ENCODE measurements around the gene ECHDC3.

ECHDC3 gene

DNA sequence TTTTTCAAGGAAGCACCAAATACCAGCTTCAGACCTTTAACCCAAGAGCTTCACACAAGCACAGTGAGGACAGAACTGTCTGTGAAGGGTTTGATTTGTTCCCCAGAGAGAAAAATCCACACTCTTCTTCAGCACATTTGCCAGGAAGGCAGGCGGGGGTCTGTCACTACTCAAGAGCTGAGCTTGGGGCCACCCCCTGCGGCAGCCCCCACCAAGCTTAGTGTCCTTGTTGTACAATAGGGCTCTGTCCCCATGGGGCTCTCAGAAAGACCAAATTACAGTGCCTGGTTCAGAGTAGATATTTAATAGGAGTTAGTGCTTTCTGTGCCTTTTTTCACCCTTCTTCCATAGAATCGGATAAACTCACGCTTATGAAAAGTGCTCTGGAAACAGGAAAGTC is 12.4 kb downstream of the ECHDC3 start:
- CTCF ChIA-PET, result no interaction called here
- TF ChIP-seq LEF1 (IDR thresholded peaks at IDR 0.05; ENCODE audit: borderline replicate concordance) (no peak), CTBP1 (IDR thresholded peaks at IDR 0.05; ENCODE audit: borderline replicate concordance) (no peak), FOXK2 (IDR thresholded peaks at IDR 0.05) (no peak), ZNF384 (IDR thresholded peaks at IDR 0.05) (no peak), FOXM1 (IDR thresholded peaks at IDR 0.05; ENCODE audit: borderline replicate concordance) (no peak), ELF4 (IDR thresholded peaks at IDR 0.05) (no peak), ARNT (IDR thresholded peaks at IDR 0.05) (no peak), NFRKB (IDR thresholded peaks at IDR 0.05) (no peak), FOXA1 (IDR thresholded peaks at IDR 0.05) (no peak), L3MBTL2 (conservative IDR thresholded peaks at IDR 0.05) (no peak), PKNOX1 (IDR thresholded peaks at IDR 0.05) (no peak), HDGF (IDR thresholded peaks at IDR 0.05; ENCODE audit: borderline replicate concordance) (no peak), TARDBP (IDR thresholded peaks at IDR 0.05) (no peak)
- no peak for DNase-seq (ENCODE audit: extremely low spot score)
- POLR2A ChIA-PET, result no interaction called here

GRCh38 chr10:11755512-11756263 is 13.5 kb downstream of the ECHDC3 start:
- TF ChIP-seq L3MBTL2 (conservative IDR thresholded peaks at IDR 0.05) (no peak), NFRKB (IDR thresholded peaks at IDR 0.05) (no peak), CTBP1 (IDR thresholded peaks at IDR 0.05; ENCODE audit: borderline replicate concordance) (no peak), FOXK2 (IDR thresholded peaks at IDR 0.05) (no peak), ARNT (IDR thresholded peaks at IDR 0.05) (no peak), PKNOX1 (IDR thresholded peaks at IDR 0.05) (no peak), BHLHE40 (IDR thresholded peaks at IDR 0.05; ENCODE audit: borderline replicate concordance) (no peak), SP1 (IDR thresholded peaks at IDR 0.05) (no peak), HDGF (IDR thresholded peaks at IDR 0.05; ENCODE audit: borderline replicate concordance) (no peak), ZNF384 (IDR thresholded peaks at IDR 0.05) (no peak), LEF1 (IDR thresholded peaks at IDR 0.05; ENCODE audit: borderline replicate concordance) (no peak), FOXM1 (IDR thresholded peaks at IDR 0.05; ENCODE audit: borderline replicate concordance) (no peak), SUZ12 (IDR thresholded peaks at IDR 0.05) (no peak), FOXA1 (IDR thresholded peaks at IDR 0.05) (no peak), TARDBP (IDR thresholded peaks at IDR 0.05) (no peak), ELF4 (IDR thresholded peaks at IDR 0.05) (no peak)
- ChIA-PET POLR2A (no interaction called here), CTCF (no interaction called here)
- no peak for DNase-seq (ENCODE audit: extremely low spot score)

DNA sequence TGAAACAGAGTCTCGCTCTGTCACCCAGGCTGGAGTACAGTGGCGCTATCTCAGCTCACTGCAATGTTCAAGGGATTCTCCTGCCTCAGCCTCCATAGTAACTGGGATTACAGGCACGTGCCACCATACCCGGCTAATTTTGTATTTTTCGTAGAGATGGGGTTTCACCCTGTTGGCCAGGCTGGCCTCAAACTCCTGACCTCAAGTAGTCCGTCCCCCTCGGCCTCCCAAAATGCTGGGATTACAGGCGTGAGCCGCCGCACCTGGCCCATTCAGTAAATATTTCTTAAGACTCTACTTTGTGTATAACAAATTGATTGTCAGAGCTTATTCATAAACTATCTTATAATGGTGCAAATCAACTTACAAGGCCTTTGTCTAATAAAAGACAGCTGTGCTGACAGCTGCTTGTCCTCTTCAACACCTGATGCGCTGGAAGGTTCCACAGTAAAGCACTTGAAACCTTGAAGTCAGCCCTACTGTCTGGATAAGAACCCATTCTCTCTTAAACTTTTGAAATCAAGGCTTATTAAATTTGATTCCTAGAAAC is 14.7 kb downstream of the ECHDC3 start:
- ChIA-PET CTCF (interaction anchor here (0.7 to 2.7 kb wide), 7 partner anchors 9 to 1367 kb away, joined by 3 to 17 read pairs (median 3); no protein-coding TSS in a partner anchor), POLR2A (interaction anchor here (1.9 kb wide), 1 partner anchor 242 kb away, joined by 6 read pairs; no protein-coding TSS in a partner anchor)
- TF ChIP-seq FOXK2 (IDR thresholded peaks at IDR 0.05) (no peak), FOXA1 (IDR thresholded peaks at IDR 0.05) (no peak), SUZ12 (IDR thresholded peaks at IDR 0.05) (no peak), ZNF384 (IDR thresholded peaks at IDR 0.05) (no peak), NFRKB (IDR thresholded peaks at IDR 0.05) (no peak), L3MBTL2 (conservative IDR thresholded peaks at IDR 0.05) (no peak), BHLHE40 (IDR thresholded peaks at IDR 0.05; ENCODE audit: borderline replicate concordance) (no peak), SP1 (IDR thresholded peaks at IDR 0.05) (no peak), ARNT (IDR thresholded peaks at IDR 0.05) (no peak), ELF4 (IDR thresholded peaks at IDR 0.05) (no peak), HDGF (IDR thresholded peaks at IDR 0.05; ENCODE audit: borderline replicate concordance) (no peak), FOXM1 (IDR thresholded peaks at IDR 0.05; ENCODE audit: borderline replicate concordance) (no peak), PKNOX1 (IDR thresholded peaks at IDR 0.05) (no peak), TARDBP (IDR thresholded peaks at IDR 0.05) (no peak), CTBP1 (IDR thresholded peaks at IDR 0.05; ENCODE audit: borderline replicate concordance) (no peak), LEF1 (IDR thresholded peaks at IDR 0.05; ENCODE audit: borderline replicate concordance) (no peak)
- DNase-seq (ENCODE audit: extremely low spot score), result no peak

DNA sequence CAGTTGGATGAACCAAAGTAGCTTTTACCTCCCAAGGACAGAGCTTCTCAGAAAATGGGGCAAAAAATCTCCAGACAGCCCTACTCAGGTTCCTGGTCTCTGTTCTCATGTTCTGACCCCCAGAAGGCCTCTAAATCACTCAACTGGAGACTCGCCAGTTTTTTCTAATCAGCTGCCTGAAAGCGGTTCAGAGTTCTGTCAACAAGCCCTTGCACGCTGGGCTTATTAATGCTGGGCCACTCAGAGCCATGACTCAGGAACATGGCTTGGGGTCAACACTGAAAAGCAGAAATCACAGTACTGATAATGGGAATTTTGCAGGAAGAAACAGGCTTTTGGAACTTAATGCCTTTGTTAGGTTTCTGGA is 15.3 kb downstream of the ECHDC3 start:
- TF ChIP-seq L3MBTL2 (conservative IDR thresholded peaks at IDR 0.05), result no peak
- TF ChIP-seq ZNF384 (IDR thresholded peaks at IDR 0.05), result no peak
- TF ChIP-seq SP1 (IDR thresholded peaks at IDR 0.05), result no peak
- no peak for TF ChIP-seq SUZ12 (IDR thresholded peaks at IDR 0.05)
- TF ChIP-seq TARDBP (IDR thresholded peaks at IDR 0.05), result no peak
- no peak for TF ChIP-seq BHLHE40 (IDR thresholded peaks at IDR 0.05; ENCODE audit: borderline replicate concordance)
- TF ChIP-seq PKNOX1 (IDR thresholded peaks at IDR 0.05), result no peak; the same call in 1 of the 2 replicates
- no peak for TF ChIP-seq FOXM1 (IDR thresholded peaks at IDR 0.05; ENCODE audit: borderline replicate concordance)
- no peak for TF ChIP-seq LEF1 (IDR thresholded peaks at IDR 0.05; ENCODE audit: borderline replicate concordance)
- no peak for TF ChIP-seq ELF4 (IDR thresholded peaks at IDR 0.05)
- TF ChIP-seq NFRKB (IDR thresholded peaks at IDR 0.05), result no peak
- TF ChIP-seq HDGF (IDR thresholded peaks at IDR 0.05; ENCODE audit: borderline replicate concordance), result no peak
- TF ChIP-seq CTBP1 (IDR thresholded peaks at IDR 0.05; ENCODE audit: borderline replicate concordance), result no peak
- no peak for TF ChIP-seq ARNT (IDR thresholded peaks at IDR 0.05)
- no peak for TF ChIP-seq FOXA1 (IDR thresholded peaks at IDR 0.05)
- TF ChIP-seq FOXK2 (IDR thresholded peaks at IDR 0.05), result no peak
- ChIA-PET POLR2A (interaction anchor here (1.9 kb wide), 1 partner anchor 242 kb away, joined by 6 read pairs; no protein-coding TSS in a partner anchor), CTCF (interaction anchor here (0.7 to 2.7 kb wide), 9 partner anchors 8 to 1367 kb away, joined by 3 to 17 read pairs (median 3); no protein-coding TSS in a partner anchor)
- peak; percentile 30 for DNase-seq (ENCODE audit: extremely low spot score)
